NCI-H2196 treated with DMSO at 0.1 percent for 48 hours (cell line): ENCODE measurements around the gene MPC1L.

ENCODE experiments used
- DNase-seq: peaks from one replicate; lab custom pipeline; 2025; ENCODE audit not compliant: unreplicated experiment; lab: John Stamatoyannopoulos, UW

MPC1L gene

DNA sequence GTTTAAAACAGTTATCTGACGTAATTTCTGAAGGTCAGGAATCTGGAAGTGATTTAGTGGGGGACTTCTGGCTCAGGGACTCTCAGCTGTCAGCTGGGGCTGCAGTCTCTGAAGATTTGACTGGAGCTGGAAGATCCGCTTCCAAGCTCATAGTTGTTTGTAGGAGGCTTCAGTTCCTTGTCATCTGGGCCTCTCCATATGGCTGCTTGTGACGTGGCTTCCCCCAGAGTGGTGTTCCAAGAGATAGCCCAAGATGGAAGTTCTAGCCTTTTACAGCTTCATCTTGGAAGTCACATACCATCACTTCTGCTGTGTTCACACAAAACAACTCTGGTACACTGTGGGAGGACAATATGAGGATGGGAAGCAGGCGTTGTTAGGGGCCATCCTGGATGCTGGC lies 2.1 kb downstream of the MPC1L start:
- DNase-seq: no peak

DNA sequence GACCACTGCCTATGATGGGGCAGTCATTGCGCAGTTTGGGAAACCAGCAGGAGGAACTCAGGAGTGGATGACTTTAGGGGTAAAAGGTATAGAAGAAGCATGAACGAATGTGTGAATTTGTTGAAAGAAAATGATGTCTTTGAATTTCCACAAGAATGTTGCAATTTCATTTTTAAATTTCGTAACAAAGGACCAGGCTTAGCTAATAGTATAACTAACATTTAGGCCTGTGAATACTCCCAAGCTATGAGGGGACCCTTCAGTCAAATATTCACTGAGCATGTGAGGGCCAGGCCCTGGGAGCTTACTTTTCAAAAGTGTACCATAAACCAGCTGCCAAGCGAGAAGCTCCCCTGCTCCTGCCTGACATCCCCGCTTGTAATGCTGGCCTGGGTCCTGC lies 5.3 kb downstream of the MPC1L start:
- DNase-seq: no peak

DNA sequence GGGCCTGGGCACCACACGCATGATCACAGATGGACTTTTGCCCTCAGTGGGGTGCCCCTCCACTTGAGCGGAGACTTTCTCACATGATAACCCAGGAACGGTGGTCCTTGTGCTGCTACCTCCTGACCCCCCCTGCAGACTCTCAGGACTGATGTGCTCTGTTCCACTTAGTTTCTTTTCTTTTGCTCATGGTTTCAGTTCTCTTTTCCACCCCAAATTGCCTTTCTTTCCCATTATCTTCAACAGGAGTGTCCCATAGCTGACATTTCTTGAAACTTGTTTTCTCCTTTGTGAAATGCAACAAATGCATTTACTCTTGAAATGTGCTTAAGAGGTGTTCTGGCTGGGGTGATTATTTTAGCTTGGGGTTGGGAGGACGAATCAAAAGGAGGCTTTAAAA lies 9.0 kb downstream of the MPC1L start:
- DNase-seq: no peak

DNA sequence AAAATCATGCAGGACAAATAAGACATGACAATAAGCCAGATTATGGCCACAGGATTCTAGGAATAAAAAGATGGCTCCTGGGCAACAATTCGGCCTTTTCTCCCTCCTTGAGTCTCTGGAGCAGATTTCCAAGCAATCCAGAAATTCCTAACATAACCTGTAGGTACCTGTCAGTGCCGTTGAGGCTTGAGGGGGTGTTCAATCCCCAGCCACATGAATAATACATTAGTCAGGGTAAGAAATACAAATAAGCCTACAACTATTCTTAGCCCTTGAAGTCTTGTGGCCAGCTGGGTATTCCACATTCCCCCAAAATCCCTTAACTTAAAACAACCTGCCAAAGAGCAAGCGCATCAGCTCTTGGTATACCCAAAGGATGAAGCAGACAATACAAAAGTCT lies 14.5 kb downstream of the MPC1L start:
- no peak for DNase-seq

GRCh38 chrX:40644176-40644575 lies 20.9 kb downstream of the MPC1L start:
- no peak for DNase-seq

DNA sequence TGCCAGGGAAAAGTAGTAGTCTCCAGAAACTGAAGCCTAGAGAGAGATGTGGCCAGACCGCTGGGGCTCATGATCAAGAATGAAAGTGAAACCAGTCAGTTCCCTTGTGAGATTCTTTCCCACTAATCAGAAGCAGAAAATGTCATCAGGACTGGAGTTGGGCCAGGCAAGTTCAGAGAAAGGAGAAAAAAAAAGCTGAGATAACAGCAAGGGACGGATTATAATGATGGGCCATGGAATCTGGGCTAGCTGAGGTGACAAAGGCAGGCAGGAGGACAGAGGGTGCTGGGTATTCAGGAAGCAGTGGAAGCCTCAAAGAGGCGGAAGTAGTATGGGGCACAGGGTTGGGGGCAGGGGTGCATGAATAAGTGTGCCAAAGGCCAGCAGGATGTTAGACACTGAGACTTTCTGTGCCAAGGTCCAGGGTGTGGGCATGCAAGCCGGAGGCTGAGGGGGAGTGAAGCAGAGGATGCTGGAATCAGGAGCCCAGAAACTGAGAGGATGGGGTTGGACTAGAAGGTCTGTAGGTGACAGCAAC lies 21.7 kb downstream of the MPC1L start:
- DNase-seq: no peak

DNA sequence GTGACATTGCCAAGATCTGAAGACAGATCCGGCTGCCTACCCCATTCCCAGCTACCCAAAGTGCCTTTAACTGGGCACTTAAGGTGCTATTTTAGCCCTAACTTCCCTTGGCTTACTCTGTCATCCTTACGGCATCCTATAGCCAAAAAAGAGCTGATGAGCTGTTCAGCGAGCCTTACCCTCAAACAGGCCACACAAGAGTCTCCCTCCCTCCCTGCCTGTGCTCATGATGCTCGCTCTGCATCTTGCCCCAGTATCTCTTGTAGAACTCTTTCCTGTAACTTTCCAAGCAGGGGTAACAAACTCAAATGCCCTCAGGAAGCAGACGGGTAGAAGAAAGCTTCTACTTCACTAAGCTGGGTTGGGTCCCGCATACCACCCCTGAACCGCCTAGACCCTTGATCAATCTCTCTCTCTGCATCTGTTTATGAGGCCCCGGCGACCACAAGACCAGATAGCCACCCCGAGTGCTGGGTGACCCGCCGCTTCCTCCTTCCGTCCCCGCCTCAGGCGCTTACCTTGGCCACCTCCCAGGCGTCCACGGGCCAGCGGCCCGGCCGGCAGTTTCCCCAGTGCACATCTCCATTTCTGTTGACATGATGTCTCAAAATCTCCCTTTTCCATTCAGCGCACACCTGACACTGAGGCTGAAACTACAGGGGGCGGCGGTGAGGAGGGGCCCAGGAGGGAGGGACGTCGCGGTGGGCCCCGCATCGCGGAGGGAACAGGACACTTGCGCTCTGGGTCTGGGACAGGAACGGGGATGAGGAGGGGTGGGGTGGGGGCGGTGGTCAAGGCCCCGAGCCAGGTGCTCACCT lies 23.5 kb downstream of the MPC1L start:
- DNase-seq: no peak

GRCh38 chrX:40647307-40648197 lies 24.3 kb downstream of the MPC1L start, which contains the start of gene CXorf38:
TSS of gene CXorf38 (minus strand) at chrX:40647561. CDS start at chrX:40647520, 41 bp downstream.
- peak; percentile 42 for DNase-seq

DNA sequence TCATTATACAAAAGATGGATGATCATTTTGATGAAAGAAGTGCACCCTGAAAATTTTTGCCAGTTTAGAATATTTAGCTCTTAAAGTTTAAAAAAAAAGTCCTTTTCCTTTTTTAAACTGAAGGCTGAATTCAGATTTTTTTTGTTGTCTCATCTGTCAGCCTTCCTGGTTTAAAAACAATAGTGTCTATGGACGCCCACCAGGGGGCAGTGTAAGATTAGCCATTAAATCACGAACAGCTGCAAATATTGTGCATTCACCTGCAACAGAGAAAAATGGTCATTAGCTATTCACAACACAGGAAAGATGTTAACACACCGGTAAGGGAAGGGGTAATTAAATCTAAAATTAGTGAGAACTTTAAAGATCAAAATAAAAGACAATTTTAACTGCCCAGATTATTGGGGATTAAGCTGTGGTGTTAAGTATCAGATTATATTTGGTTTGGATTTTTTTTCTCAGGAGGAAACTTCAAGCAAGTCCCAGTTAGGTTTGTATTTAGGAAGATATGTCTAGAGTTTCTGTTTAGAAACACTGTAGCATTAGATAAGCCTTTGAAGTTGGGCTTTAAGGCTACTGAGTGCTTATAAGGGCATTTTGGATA lies 28.5 kb downstream of the MPC1L start:
- DNase-seq: peak; percentile 28

DNA sequence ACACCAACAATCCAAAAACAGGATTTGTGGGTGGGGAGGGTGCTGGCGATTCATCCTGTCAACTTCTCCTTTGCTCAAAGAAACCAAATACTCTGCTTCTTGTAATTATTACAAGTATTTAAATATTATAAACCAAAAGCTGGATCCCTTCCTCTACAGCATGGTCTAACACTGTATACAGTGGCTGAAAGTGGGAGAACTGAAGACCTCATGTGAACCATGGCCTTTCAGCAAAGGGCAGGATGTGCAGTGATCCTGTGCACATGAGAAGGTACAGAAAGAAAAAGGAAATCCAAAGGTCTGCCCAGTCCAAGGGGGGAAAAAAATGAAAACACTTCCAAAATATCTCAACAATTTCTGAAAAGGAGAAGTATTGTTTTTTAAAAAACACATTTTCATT lies 29.4 kb downstream of the MPC1L start:
- DNase-seq: no peak

- no peak for DNase-seq
Observed at GRCh38 chrX:40653535-40653934, 30.3 kb downstream of the MPC1L start.

GRCh38 chrX:40660381-40660780 lies 37.2 kb downstream of the MPC1L start:
- DNase-seq: no peak

- DNase-seq: no peak
Observed at GRCh38 chrX:40661489-40661888, 38.3 kb downstream of the MPC1L start.

GRCh38 chrX:40663078-40663740 lies 40.0 kb downstream of the MPC1L start:
- DNase-seq: no peak

DNA sequence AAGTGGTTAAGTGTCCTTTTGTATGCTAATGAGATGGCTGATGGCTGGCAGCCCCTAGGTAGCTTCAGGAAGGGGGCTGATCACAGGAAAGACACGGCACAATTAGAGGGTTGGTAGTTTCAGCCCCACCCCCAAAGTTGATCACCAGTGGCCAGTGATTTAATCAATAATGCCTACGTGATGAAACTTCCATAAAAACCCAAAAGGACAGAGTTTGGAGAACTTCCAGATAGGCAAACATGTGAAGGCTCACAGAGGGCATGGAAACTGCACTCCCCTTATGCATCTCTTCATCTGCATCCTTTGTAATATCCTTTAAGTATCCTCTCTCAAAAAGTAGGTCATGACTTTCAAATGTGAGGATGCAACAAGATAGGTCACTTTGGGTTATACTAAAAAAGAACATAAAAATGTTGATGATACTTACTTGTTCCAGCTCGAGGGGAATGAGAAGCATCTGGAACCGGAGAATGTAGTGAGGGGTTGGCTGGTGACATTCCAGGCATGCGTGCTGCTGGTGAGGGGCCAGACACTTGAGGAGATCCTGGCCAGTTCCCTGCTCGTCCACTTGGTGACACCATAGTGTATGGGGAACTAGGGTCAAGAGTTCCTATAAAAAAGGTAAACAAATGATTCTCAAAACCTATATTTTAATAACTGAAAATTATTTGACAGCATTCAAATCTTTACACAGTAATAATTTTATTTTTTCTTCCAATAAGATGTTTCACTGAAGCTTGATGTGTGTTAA lies 40.8 kb downstream of the MPC1L start:
- DNase-seq: no peak

- DNase-seq: no peak
Observed at GRCh38 chrX:40671126-40671525, 47.9 kb downstream of the MPC1L start.
